Measurements from ENCODE around the gene ECE1. TPM values are rescaled to one million over a fixed set of nuclear protein-coding genes. Genes with fewer than 3 reads are reported as not detected.
A peak's percentile ranks its signal among the peaks of the same experiment; 100 is the strongest.

Gene ECE1
- total and polyA plus RNA-seq, 9 of the 15 experiments (the other 6 are each of a cell fraction or from before 2014, with no cell fraction given): 0.56 to 34.8 (median 11.0) TPM

GRCh38 chr1:21270086-21270689 is 20.1 kb downstream of the ECE1 start (continued):
- TF ChIP-seq POLR2G (IDR thresholded peaks at IDR 0.05; ENCODE audit: low read depth, low read length): no peak
- TF ChIP-seq, protein P1, sequence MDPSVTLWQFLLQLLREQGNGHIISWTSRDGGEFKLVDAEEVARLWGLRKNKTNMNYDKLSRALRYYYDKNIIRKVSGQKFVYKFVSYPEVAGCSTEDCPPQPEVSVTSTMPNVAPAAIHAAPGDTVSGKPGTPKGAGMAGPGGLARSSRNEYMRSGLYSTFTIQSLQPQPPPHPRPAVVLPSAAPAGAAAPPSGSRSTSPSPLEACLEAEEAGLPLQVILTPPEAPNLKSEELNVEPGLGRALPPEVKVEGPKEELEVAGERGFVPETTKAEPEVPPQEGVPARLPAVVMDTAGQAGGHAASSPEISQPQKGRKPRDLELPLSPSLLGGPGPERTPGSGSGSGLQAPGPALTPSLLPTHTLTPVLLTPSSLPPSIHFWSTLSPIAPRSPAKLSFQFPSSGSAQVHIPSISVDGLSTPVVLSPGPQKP (CRISPR knock-in tag; IDR thresholded peaks at IDR 0.05): no peak
- no peak for TF ChIP-seq CHD1 (IDR thresholded peaks at IDR 0.05; ENCODE audit: low read length)
- TF ChIP-seq ELF1 (tag; IDR thresholded peaks at IDR 0.05): peak; percentile 42; the same call in 1 of the 2 replicates
- TF ChIP-seq, protein P2, sequence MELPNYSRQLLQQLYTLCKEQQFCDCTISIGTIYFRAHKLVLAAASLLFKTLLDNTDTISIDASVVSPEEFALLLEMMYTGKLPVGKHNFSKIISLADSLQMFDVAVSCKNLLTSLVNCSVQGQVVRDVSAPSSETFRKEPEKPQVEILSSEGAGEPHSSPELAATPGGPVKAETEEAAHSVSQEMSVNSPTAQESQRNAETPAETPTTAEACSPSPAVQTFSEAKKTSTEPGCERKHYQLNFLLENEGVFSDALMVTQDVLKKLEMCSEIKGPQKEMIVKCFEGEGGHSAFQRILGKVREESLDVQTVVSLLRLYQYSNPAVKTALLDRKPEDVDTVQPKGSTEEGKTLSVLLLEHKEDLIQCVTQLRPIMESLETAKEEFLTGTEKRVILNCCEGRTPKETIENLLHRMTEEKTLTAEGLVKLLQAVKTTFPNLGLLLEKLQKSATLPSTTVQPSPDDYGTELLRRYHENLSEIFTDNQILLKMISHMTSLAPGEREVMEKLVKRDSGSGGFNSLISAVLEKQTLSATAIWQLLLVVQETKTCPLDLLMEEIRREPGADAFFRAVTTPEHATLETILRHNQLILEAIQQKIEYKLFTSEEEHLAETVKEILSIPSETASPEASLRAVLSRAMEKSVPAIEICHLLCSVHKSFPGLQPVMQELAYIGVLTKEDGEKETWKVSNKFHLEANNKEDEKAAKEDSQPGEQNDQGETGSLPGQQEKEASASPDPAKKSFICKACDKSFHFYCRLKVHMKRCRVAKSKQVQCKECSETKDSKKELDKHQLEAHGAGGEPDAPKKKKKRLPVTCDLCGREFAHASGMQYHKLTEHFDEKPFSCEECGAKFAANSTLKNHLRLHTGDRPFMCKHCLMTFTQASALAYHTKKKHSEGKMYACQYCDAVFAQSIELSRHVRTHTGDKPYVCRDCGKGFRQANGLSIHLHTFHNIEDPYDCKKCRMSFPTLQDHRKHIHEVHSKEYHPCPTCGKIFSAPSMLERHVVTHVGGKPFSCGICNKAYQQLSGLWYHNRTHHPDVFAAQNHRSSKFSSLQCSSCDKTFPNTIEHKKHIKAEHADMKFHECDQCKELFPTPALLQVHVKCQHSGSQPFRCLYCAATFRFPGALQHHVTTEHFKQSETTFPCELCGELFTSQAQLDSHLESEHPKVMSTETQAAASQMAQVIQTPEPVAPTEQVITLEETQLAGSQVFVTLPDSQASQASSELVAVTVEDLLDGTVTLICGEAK (IDR thresholded peaks at IDR 0.05): peak; percentile 57; the same call in 1 of the 2 replicates
- TF ChIP-seq, protein P2 (CRISPR knock-in tag; IDR thresholded peaks at IDR 0.05): no peak
- TF ChIP-seq SOX6 (IDR thresholded peaks at IDR 0.05): no peak
- TF ChIP-seq, protein P3, sequence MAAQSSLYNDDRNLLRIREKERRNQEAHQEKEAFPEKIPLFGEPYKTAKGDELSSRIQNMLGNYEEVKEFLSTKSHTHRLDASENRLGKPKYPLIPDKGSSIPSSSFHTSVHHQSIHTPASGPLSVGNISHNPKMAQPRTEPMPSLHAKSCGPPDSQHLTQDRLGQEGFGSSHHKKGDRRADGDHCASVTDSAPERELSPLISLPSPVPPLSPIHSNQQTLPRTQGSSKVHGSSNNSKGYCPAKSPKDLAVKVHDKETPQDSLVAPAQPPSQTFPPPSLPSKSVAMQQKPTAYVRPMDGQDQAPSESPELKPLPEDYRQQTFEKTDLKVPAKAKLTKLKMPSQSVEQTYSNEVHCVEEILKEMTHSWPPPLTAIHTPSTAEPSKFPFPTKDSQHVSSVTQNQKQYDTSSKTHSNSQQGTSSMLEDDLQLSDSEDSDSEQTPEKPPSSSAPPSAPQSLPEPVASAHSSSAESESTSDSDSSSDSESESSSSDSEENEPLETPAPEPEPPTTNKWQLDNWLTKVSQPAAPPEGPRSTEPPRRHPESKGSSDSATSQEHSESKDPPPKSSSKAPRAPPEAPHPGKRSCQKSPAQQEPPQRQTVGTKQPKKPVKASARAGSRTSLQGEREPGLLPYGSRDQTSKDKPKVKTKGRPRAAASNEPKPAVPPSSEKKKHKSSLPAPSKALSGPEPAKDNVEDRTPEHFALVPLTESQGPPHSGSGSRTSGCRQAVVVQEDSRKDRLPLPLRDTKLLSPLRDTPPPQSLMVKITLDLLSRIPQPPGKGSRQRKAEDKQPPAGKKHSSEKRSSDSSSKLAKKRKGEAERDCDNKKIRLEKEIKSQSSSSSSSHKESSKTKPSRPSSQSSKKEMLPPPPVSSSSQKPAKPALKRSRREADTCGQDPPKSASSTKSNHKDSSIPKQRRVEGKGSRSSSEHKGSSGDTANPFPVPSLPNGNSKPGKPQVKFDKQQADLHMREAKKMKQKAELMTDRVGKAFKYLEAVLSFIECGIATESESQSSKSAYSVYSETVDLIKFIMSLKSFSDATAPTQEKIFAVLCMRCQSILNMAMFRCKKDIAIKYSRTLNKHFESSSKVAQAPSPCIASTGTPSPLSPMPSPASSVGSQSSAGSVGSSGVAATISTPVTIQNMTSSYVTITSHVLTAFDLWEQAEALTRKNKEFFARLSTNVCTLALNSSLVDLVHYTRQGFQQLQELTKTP (IDR thresholded peaks at IDR 0.05; ENCODE audit: low read depth in 1 of 2, partially characterized antibody in 2 of 2): no peak
- TF ChIP-seq BCOR (IDR thresholded peaks at IDR 0.05): peak; percentile 88
- TF ChIP-seq CREB1 (IDR thresholded peaks at IDR 0.05): no peak
- TF ChIP-seq CREB1 (CRISPR knock-in tag; IDR thresholded peaks at IDR 0.05): no peak
- TF ChIP-seq HCFC1 (IDR thresholded peaks at IDR 0.05; ENCODE audit: low read depth, low read length): no peak
- TF ChIP-seq SP2 (IDR thresholded peaks at IDR 0.05; ENCODE audit: extremely low read depth, low read depth, low read length, poor library complexity, severe bottlenecking): no peak
- TF ChIP-seq SREBF2 (CRISPR knock-in tag; IDR thresholded peaks at IDR 0.05): no peak
